ENCODE results near the gene TSPAN18.
A peak's percentile ranks its signal among the peaks of the same experiment; 100 is the strongest.

The TSPAN18 gene, protein sequence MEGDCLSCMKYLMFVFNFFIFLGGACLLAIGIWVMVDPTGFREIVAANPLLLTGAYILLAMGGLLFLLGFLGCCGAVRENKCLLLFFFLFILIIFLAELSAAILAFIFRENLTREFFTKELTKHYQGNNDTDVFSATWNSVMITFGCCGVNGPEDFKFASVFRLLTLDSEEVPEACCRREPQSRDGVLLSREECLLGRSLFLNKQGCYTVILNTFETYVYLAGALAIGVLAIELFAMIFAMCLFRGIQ

DNA sequence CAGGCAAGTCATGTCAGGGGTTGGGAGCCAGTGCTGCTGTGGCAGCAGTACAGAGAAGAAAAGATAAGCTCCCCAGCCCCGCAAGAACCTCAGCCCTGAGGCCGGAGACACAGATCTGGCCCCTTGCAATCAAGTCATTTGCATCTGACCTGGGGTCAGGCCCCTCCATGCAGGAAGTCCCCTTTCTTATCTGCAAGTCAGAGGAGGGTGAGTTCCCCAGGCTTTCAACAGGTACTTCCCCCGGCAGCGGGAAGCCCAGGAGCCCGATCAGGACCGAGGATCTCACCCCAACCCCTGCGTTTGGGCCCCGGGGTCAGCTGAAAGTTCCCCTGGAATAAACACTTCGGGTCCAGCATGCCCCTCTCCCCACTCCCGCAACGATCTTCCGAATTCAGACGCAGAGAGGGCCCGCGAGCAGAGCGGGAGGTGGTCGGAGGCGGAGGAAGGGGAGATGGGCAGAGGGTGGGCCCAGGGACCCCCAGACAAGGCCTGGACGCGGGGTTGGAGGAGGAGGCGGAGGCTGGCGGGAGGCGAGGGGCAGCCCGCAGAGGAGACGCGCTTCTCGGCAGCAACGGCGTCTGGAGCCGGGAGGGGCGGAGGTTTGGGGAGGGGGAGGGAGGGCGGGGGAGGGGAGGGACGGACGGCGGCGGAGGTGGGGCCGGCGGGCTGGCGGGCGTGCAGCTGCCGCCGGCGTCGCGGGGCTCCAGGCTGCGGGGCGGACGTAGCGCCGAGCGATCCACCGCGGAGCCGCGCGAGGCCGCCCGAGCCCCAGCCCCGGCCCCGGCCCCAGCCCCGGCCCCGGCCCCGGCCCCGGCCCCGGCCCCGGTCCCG, at the start of gene TSPAN18:
Gene TSPAN18, plus strand, starts transcription at position 680 of the 831 bp plus-strand sequence. CDS start 179,455 bp downstream, outside the sequence.
- POLR2A ChIA-PET = no interaction called here
- peak; percentile 9; the same call in 1 of the 2 replicates for TF ChIP-seq SP7 (tag by site-specific recombination; IDR thresholded peaks at IDR 0.05)
- TF ChIP-seq SCRT2 (tag by site-specific recombination; IDR thresholded peaks at IDR 0.05) = peak; percentile 79
- TF ChIP-seq ZNF324 (tag by site-specific recombination; IDR thresholded peaks at IDR 0.05) = no peak
- no peak for TF ChIP-seq ZNF133 (tag by site-specific recombination; IDR thresholded peaks at IDR 0.05)
- TF ChIP-seq ZNF596 (tag by site-specific recombination; IDR thresholded peaks at IDR 0.05) = no peak
- Histone ChIP-seq H3K9me3 (ENCODE audit: control insufficient read depth, insufficient read depth, low read depth, low read length) (no peaks in the 10 kb centered on the region), H3K27ac (ENCODE audit: extremely low read depth, low read depth, low read length) (peak within 1 kb of the TSS; percentile 31; the same call in 1 of the 2 replicates), H3K4me1 (ENCODE audit: control insufficient read depth, insufficient read depth, low read length) (peaks cover 3% of the 10 kb centered on the region; the same call in 1 of the 2 replicates), H3K36me3 (ENCODE audit: control insufficient read depth in 2 of 2, insufficient read depth in 1 of 2, low read length in 2 of 2) (no peaks in the 10 kb centered on the region), H3K4me3 (ENCODE audit: low read depth, low read length) (peak within 1 kb of the TSS; percentile 61)
- CTCF ChIA-PET = interaction anchor here (0.6 to 2.1 kb wide), 4 partner anchors 97 to 539 kb away, joined by 3 to 10 read pairs (median 6); no protein-coding TSS in a partner anchor

DNA sequence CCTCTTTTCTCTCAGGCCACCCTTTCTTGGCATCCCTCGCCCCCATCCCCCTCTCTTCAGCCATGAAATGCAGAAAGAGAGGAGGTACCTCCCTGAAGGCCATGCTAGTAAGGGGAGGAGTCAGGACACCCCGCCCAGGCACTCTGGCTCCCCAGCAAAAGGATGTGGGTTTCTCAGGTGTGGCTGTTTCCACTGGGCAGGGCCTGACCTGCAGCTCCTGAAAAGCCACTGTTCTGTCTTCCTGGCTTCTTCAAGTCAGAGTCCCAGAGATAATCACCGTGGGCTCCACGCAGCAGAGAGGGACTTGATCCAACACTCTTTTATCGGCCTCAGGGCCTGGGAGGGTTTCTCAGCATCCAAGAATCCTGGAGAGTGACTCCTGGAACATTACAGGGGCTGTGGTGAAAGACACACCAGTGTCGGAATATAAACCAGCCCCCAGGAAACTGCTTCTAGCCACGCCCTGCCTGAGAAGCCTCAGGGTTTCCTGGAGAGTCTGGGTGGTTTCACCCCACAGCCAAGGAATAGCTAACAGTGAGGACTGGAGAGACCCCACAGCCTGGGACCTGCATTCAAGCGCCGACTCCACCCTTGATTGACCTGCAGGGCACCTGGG, 45.7 kb upstream of the TSPAN18 start:
- Histone ChIP-seq H3K27ac (ENCODE audit: extremely low read depth, low read depth, low read length) (no peak overlapping the region), H3K9me3 (ENCODE audit: control insufficient read depth, insufficient read depth, low read depth, low read length) (no peaks in the 10 kb centered on the region), H3K4me1 (ENCODE audit: control insufficient read depth, insufficient read depth, low read length) (no peaks in the 10 kb centered on the region), H3K4me3 (ENCODE audit: low read depth, low read length) (no peak overlapping the region), H3K36me3 (ENCODE audit: control insufficient read depth in 2 of 2, insufficient read depth in 1 of 2, low read length in 2 of 2) (no peaks in the 10 kb centered on the region)
- ChIA-PET CTCF (no interaction called here), POLR2A (no interaction called here)
- TF ChIP-seq ZNF555 (tag by site-specific recombination; conservative IDR thresholded peaks at IDR 0.05) (no peak), ZNF521 (tag by site-specific recombination; IDR thresholded peaks at IDR 0.05) (no peak), BCL11A (tag by site-specific recombination; IDR thresholded peaks at IDR 0.05; ENCODE audit: low read depth) (no peak), ZFP37 (tag by site-specific recombination; IDR thresholded peaks at IDR 0.05) (no peak), ZNF239 (tag by site-specific recombination; IDR thresholded peaks at IDR 0.05) (no peak), GLI4 (tag by site-specific recombination; IDR thresholded peaks at IDR 0.05) (no peak), ZNF600 (tag by site-specific recombination; IDR thresholded peaks at IDR 0.05) (no peak), IKZF3 (tag by site-specific recombination; IDR thresholded peaks at IDR 0.05) (no peak), ZNF214 (tag by site-specific recombination; IDR thresholded peaks at IDR 0.05; ENCODE audit: borderline replicate concordance) (no peak), REPIN1 (tag by site-specific recombination; IDR thresholded peaks at IDR 0.05; ENCODE audit: low read depth) (no peak), ZNF670 (tag by site-specific recombination; IDR thresholded peaks at IDR 0.05; ENCODE audit: low read depth) (no peak), ZNF473 (tag by site-specific recombination; IDR thresholded peaks at IDR 0.05) (no peak), KLF9 (tag by site-specific recombination; IDR thresholded peaks at IDR 0.05; ENCODE audit: low read depth) (no peak), ZNF132 (tag by site-specific recombination; IDR thresholded peaks at IDR 0.05; ENCODE audit: borderline replicate concordance) (no peak), SCRT1 (tag by site-specific recombination; IDR thresholded peaks at IDR 0.05; ENCODE audit: borderline replicate concordance) (no peak)
- TF ChIP-seq, protein P1, sequence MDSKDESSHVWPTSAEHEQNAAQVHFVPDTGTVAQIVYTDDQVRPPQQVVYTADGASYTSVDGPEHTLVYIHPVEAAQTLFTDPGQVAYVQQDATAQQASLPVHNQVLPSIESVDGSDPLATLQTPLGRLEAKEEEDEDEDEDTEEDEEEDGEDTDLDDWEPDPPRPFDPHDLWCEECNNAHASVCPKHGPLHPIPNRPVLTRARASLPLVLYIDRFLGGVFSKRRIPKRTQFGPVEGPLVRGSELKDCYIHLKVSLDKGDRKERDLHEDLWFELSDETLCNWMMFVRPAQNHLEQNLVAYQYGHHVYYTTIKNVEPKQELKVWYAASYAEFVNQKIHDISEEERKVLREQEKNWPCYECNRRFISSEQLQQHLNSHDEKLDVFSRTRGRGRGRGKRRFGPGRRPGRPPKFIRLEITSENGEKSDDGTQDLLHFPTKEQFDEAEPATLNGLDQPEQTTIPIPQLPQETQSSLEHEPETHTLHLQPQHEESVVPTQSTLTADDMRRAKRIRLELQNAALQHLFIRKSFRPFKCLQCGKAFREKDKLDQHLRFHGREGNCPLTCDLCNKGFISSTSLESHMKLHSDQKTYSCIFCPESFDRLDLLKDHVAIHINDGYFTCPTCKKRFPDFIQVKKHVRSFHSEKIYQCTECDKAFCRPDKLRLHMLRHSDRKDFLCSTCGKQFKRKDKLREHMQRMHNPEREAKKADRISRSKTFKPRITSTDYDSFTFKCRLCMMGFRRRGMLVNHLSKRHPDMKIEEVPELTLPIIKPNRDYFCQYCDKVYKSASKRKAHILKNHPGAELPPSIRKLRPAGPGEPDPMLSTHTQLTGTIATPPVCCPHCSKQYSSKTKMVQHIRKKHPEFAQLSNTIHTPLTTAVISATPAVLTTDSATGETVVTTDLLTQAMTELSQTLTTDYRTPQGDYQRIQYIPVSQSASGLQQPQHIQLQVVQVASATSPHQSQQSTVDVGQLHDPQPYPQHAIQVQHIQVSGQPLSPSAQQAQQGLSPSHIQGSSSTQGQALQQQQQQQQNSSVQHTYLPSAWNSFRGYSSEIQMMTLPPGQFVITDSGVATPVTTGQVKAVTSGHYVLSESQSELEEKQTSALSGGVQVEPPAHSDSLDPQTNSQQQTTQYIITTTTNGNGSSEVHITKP (tag by site-specific recombination; IDR thresholded peaks at IDR 0.05) = no peak
- TF ChIP-seq, protein P2, sequence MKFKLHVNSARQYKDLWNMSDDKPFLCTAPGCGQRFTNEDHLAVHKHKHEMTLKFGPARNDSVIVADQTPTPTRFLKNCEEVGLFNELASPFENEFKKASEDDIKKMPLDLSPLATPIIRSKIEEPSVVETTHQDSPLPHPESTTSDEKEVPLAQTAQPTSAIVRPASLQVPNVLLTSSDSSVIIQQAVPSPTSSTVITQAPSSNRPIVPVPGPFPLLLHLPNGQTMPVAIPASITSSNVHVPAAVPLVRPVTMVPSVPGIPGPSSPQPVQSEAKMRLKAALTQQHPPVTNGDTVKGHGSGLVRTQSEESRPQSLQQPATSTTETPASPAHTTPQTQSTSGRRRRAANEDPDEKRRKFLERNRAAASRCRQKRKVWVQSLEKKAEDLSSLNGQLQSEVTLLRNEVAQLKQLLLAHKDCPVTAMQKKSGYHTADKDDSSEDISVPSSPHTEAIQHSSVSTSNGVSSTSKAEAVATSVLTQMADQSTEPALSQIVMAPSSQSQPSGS (tag by site-specific recombination; IDR thresholded peaks at IDR 0.05; ENCODE audit: low read depth) = no peak
- TF ChIP-seq, protein P3, sequence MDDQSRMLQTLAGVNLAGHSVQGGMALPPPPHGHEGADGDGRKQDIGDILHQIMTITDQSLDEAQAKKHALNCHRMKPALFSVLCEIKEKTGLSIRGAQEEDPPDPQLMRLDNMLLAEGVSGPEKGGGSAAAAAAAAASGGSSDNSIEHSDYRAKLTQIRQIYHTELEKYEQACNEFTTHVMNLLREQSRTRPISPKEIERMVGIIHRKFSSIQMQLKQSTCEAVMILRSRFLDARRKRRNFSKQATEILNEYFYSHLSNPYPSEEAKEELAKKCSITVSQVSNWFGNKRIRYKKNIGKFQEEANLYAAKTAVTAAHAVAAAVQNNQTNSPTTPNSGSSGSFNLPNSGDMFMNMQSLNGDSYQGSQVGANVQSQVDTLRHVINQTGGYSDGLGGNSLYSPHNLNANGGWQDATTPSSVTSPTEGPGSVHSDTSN (CRISPR knock-in tag; IDR thresholded peaks at IDR 0.05) = no peak
- TF ChIP-seq, protein P4, sequence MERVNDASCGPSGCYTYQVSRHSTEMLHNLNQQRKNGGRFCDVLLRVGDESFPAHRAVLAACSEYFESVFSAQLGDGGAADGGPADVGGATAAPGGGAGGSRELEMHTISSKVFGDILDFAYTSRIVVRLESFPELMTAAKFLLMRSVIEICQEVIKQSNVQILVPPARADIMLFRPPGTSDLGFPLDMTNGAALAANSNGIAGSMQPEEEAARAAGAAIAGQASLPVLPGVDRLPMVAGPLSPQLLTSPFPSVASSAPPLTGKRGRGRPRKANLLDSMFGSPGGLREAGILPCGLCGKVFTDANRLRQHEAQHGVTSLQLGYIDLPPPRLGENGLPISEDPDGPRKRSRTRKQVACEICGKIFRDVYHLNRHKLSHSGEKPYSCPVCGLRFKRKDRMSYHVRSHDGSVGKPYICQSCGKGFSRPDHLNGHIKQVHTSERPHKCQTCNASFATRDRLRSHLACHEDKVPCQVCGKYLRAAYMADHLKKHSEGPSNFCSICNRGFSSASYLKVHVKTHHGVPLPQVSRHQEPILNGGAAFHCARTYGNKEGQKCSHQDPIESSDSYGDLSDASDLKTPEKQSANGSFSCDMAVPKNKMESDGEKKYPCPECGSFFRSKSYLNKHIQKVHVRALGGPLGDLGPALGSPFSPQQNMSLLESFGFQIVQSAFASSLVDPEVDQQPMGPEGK (tag by site-specific recombination; IDR thresholded peaks at IDR 0.05) = no peak
